Inflammatory macrophage treated with lipopolysaccharide for 4 hours (primary cell): ENCODE results near the gene RBM18.

Source experiments
- DNase-seq: peaks from one replicate; pipeline ENCODE4 v3.0.0-alpha.2; 2020

Gene RBM18

DNA sequence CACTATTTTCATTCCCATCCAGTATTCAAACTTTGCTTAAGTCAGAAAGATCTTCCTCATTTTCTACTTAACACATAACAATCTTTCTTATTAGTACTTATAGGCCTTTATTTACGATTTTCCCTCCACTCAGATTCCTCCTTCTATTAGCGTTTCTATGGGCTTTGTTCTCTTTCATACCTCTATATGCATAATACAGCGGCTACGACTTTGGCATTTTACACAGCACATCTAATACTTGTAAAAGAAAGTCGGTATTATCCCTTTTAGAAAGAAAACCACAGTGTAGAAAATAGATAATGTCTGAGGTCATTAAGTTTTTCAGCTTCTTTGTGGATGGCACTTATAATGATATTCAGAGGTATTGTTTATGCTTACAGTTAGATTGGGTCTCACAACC is 8.4 kb downstream of the RBM18 start:
- no peak for DNase-seq

GRCh38 chr9:122254761-122255160 is 9.9 kb downstream of the RBM18 start:
- no peak for DNase-seq

GRCh38 chr9:122252796-122253195 is 11.8 kb downstream of the RBM18 start:
- DNase-seq = no peak

GRCh38 chr9:122251351-122251750 is 13.3 kb downstream of the RBM18 start:
- DNase-seq = no peak

GRCh38 chr9:122248448-122248865 is 16.2 kb downstream of the RBM18 start:
- DNase-seq = no peak

GRCh38 chr9:122246666-122247065 is 18.0 kb downstream of the RBM18 start:
- no peak for DNase-seq

- DNase-seq = no peak
These were observed 20.3 kb downstream of the RBM18 start for GRCh38 chr9:122244349-122244748.

GRCh38 chr9:122239722-122240121 is 24.9 kb downstream of the RBM18 start:
- DNase-seq = no peak

DNA sequence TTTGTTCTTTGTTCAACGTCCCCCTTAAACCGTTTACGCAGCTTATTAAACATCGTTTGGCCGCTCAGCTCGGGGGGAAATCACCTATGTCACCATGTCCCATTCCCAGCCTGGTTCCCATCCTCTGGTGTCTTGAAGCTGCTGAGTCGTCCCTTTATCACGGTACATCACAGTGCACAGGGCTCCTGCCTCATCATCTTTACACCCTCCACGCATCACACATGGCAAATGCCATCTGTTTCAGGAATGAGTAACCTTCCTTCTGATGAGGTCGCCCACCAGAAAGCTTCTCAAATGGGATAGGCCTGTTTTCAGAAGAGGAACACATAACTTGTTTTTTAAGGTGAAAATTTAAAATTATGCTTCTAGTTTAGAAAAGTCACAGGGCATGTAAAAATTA is 28.0 kb downstream of the RBM18 start:
- DNase-seq = no peak

DNA sequence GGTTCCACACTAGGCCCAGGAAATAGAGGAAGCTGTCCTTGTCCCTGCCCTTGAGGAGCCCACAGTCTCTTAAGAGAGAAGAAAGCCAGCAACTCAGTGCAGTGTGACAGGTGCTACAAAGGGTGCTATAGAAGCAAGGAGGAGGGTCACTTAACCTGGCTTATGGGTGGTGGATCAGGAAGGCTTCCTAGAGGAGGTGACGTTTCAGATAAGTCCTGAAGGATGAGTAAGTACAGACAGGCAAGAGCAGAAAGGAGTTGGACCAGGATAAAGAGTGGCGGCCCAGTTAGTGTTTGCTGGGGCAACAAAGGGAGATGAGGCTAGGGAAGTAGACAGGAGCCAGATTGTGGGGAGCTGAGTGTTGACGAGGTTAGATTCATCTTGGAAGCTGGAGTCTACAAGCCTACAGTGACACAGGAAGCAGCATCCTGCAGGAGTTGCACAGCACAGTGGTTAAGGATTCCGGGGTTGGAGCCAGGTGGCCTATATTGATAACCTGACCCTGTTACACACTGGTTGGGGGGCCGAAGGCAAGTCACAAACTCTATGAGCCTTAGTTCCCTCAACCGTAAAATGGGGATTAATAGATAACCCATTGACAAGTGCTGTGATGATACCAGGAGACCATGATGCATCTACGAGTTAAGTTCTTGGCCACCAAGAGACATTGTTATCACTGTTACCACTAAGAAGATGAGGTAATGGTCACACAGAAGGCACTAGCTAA is 30.5 kb downstream of the RBM18 start:
- DNase-seq = no peak

DNA sequence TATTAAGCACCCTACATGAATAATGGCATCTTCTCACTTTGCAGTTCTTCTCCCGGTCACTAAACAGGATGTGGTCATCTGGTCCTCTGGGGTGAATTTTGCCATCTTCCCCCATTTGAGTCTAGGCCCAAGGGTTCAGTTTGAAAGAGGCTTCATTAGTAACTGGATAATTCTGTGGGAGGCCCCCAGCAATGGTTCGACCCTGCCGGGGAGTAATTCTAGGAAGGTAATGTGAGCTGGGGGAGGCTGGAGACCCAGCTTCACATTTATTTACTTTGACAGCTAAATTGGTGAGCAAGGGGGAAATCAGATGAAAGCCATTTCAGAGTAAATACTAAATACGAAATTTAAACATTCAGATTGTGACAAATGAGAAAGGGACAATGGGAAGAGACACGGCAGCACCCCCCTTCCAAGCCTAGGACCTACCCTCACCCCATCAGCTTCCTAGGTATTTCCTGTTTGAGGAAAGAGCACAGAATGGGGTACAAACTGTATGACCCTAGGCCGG is 31.8 kb downstream of the RBM18 start:
- no peak for DNase-seq

GRCh38 chr9:122229485-122229837 is 35.2 kb downstream of the RBM18 start:
- no peak for DNase-seq

DNA sequence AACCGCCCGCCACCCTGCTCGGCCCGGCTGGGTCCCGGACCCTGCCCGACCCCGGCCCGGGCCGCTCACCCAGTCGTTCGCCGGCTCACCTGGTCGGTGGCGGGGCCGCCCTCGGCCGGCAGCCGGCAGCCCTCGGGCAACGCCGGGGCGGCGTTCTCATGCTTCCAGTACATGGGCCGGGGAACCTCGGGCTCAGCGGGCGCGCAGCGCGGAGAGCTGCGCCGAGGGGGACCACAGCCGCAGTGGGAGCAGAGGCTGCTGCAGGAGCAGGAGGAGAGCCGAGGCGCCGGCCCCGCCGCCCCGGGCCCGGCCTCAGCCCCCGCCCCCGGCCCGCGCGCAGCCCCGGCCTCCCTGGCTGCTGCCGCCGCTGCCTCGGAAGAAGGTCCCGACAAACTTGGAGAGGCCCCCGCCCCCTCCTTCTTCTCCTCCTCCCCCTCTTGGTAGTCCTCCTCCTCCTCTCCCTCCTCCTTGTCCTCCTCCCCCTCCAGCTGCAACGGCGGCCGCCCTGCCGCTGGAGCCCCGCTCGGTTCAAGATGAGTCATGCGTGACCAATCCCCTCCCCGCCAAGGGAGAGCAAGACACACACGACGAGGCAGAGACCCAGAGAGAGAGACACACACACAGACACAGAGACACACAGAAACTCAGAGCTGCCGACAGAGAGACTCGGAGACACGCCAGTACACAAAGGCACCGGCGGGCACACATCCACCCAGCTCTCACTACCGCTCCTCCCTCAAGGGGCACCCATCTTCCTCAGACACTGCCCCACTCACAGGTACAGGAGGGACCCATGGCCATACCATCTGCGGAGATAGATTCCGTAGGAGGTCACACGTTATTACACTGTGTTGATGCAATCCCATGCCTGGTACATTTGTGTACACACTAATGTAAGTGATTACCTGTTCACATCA is 35.8 kb downstream of the RBM18 start, which contains the start of gene LHX6:
Gene LHX6, minus strand, starts transcription at position 390 of the 917 bp plus-strand sequence. Its CDS starts 217 bp downstream, at position 173.
- DNase-seq = no peak

- DNase-seq = no peak
These were observed 36.5 kb downstream of the RBM18 start for GRCh38 chr9:122228191-122228567.

GRCh38 chr9:122227575-122227900 is 37.1 kb downstream of the RBM18 start:
- DNase-seq = no peak

DNA sequence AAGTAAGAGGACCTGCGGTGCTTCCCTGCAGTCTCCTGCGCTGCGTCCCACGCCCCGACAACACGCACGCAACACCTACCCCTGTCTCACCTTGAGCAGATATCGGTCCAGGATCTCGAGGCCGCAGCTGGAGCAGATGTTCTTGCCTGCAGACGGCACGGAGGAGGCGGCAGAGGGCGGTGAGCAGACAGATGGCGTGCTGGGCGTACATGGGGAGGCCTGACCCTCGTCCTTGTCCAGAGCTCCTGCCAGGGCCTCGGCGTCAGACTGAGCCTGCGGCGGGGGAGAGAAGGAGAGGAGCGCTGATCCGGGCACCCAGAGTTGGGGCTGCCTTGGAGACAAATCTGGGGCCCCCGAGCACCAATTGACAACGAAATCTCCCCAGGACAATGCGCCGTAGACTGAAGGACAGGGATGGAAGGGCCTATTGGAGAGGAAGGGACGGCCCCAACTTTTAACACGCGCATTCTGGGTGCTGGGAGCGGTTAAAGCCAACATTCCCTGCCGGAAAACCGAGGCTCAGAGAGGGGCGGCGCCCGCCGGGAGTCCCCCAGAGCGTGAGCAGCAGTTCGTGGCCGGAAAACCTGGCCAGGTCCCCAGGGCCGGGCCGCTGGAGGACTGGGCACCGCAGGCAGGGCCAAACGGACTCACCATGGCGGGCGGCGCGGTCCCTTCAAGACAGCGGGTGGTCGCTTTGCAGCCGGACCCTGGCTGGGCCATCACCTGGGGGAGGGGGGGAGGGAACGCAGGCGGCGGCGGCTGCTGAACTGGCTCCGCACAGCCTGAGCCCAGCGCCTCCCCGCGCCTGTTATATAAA is 37.7 kb downstream of the RBM18 start:
- DNase-seq = no peak

DNA sequence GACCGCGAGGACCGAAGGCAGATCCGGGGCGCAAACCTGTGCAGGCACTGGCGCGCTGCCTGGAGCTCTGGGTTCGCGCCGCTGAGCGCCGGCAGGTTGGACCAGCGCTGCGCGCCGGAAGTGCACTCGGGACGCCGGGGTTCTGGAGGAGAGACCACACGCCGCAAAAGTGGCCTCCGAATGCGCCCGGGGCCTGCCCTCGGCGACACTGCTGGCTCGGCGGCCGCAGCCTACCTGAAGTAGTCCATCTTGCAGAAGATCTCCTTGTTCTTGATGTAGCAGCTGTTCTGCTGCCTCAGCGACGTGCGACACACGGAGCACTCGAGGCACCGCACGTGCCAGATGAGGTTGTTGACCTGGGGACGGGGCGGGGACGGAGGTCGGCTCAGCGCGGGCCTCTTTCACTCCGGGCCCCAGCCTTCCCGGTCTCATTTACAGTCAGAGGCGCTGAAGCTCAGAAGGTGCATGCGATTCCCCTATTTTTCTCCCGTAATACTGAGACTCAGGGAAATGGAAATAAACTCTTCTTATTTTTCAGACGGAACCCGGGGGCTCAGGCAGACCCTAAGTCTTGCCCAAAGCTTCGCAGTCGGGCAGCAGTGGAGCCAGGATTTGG is 38.4 kb downstream of the RBM18 start:
- DNase-seq = no peak

GRCh38 chr9:122225312-122226141 is 39.1 kb downstream of the RBM18 start:
- no peak for DNase-seq

DNA sequence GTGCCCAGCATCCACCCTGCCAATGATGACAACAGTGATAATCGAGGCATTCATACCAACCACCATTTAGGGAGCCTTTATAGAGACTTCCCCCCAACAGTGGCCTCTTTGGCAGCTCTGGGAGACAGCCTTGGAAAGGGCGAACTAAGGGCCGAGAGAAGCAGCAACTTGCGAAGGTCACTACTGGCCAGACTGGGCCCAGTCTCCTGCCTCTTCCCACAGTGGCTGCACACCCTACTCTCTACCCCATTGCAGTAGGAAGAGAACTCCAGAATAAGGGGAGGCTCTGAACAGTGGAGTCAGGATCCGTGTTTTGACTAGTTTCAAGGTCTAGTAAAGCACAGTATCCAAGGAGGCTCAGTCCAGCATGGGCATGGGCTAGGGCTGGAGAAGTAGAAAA is 41.2 kb downstream of the RBM18 start:
- no peak for DNase-seq

DNA sequence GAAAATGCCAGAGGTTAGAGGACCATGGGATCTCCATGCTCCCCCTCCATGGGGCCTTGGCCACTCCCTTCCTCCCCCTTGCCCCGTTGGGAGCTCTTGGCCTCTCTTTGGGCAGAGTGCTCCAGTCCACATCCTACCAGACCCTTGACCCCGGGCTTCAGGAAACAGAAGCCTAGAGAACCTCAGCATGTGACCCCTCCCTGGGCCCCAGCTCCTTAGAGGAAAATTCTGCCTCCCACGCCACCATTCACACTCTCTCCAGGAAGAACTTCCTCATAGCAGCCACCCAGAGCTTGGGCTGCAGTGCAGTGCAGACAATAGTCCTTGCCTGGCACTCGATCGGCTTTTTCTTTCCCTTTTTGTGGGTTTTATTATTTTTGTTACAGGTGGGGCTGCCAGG is 41.8 kb downstream of the RBM18 start:
- DNase-seq = peak; percentile 37

DNA sequence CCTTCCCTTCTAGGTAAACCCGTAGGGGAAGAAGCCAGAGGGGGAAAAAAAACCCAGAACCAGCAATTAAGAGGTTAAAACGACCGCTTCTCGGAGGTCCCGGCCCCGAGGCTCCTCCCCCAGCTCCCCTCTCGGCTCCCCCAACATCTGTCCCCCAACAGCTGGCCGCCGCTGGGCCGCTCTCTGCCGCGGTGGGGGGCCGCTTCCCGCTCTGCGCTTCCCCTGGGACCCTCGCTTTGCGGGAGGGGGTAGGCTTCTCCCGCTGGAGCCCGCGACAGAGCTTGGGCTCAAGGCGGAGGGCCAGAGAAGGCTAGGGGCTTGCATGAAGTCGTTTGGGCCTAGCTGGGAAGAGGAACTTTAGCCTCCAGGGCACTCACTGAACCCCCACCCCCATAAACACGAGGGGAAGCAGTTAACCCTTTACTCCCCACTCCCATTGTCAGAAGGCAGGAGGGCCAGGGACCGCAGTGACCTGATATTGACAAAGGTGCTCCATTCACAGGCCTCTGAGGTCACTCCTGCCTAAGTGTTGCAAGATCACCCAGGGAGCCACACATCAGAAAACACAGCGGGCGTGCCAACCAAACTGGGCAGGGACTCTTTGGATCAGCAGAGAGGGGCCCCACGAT is 43.3 kb downstream of the RBM18 start:
- no peak for DNase-seq
